C4-2B (cell line): ENCODE measurements around the gene SOS2.

ENCODE experiments used
- H3K27ac ChIP-seq: fragments of 450-650 bp; 2 replicates; pipeline ENCODE4 v1.5.1; 2017
- ZFX ChIP-seq: fragments of 450-650 bp; IDR thresholded peaks from 2 replicates; pipeline ENCODE4 v1.6.1; 2017
- TF ChIP-seq, protein P1 (sequence below): fragments of 450-650 bp; conservative IDR thresholded peaks from 2 replicates; pipeline ENCODE4 v1.5.1; 2017; ENCODE audit warnings: mild to moderate bottlenecking

The SOS2 gene

DNA sequence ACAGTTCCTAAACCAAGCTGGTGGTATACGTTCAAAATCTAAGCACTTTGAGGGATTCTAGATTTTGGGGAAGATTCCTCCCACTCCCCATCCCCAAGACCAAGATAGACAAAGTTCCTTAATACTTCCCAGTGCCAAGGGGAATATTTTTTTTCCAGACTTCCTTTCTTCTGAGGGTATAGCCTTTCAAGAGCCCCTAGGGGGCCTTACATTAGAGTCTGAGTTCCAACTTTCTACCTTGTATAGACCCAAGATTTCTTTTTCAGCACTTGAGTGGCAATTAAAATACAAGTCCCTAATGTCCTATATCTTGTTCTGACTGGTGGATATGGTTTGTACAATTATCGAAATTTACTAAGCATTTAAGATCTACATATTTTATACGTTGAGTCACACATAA, 28.7 kb upstream of the SOS2 start:
- no peak overlapping the region for H3K27ac ChIP-seq
- no peak for TF ChIP-seq ZFX
- TF ChIP-seq, protein P1, sequence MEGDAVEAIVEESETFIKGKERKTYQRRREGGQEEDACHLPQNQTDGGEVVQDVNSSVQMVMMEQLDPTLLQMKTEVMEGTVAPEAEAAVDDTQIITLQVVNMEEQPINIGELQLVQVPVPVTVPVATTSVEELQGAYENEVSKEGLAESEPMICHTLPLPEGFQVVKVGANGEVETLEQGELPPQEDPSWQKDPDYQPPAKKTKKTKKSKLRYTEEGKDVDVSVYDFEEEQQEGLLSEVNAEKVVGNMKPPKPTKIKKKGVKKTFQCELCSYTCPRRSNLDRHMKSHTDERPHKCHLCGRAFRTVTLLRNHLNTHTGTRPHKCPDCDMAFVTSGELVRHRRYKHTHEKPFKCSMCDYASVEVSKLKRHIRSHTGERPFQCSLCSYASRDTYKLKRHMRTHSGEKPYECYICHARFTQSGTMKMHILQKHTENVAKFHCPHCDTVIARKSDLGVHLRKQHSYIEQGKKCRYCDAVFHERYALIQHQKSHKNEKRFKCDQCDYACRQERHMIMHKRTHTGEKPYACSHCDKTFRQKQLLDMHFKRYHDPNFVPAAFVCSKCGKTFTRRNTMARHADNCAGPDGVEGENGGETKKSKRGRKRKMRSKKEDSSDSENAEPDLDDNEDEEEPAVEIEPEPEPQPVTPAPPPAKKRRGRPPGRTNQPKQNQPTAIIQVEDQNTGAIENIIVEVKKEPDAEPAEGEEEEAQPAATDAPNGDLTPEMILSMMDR, result no peak

DNA sequence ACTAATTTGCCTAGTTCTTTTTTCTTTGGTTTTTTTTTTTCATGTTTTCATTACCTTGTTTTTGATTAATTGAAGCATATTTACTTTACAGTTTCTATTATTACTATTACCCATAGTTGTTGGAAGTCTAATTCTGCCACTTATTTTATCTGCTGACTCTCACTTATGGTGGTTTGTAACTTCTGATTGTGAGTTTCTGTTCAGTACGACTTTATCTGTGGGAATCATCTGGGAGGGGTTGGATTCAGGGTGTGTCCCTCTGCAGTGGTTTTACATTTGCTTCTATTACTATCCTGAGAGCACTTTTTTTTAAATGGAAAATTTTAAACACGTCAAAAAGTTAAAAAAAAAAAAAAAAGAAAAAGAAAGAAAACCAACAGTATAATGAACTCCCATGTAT, 26.4 kb upstream of the SOS2 start:
- TF ChIP-seq, protein P1, result no peak
- TF ChIP-seq ZFX, result no peak
- H3K27ac ChIP-seq, result no peak overlapping the region

DNA sequence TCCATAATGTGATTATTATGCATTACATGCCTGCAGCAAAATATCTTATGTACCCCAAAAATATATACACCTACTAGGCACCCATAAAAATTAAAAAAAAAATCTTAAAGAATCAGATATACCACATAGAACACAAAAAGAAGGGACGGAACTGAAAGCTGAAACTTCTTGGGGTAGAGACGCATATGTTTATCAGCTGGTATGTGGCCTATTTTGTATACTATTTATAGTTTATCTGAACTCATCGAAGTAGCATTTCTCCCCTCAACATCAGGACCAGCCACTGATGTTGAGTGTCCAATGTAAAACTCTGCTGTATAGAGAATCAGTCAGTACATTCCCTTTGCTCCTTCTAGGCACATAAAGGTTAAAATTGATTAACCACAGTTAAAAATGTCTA, 22.9 kb upstream of the SOS2 start:
- TF ChIP-seq ZFX, result no peak
- TF ChIP-seq, protein P1, result no peak
- H3K27ac ChIP-seq, result no peak overlapping the region

DNA sequence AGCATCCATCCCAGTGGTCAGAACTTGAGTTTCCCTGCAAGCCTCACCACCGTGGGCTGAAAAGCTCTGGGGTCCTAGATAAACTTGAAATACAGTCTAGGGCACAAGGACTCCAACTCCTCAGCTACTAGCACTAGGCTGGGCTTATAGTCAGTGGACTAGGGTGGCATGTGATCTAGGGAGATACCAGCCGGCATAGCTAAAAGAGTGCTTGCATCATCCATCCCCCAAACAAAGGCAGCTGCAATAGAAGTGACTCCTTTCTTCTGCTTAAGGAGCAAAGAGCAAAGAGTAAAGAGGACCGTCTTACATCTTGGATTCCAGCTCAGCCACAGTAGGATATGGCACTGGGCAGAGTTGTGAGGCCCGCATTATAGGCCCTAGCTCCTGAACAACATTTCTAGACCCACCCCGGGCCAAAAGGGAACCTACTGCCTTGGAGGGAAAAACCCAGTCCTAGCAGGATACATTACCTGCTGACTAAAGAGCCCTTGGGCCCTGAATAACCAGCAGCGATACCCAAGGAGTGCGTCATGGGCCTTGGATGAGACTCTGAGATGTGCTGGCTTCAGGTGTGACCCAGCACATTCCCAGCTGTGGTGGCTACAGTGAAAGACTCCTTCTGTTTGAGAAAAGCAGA, 17.9 kb upstream of the SOS2 start:
- TF ChIP-seq ZFX, result no peak
- TF ChIP-seq, protein P1, result no peak
- no peak overlapping the region for H3K27ac ChIP-seq

DNA sequence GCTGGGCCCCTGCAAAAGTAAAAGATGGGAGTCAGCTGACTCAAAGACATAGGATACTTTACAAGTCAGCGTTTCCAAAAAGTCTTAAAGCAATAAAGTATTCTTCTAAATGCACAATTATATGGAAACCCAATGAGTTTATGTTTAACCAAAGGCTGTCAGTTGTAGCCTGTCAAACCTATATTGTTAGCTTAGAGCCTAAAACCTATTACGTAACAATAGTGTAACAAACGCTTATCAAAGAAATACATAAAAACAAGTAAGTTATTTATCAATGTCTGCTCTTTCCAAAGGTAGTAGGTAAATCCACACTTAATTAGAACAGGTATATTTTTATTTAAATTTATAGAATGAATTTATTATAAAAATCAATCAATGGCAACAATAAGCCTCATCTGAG, 15.9 kb upstream of the SOS2 start:
- TF ChIP-seq, protein P1, result no peak
- TF ChIP-seq ZFX, result no peak
- no peak overlapping the region for H3K27ac ChIP-seq

DNA sequence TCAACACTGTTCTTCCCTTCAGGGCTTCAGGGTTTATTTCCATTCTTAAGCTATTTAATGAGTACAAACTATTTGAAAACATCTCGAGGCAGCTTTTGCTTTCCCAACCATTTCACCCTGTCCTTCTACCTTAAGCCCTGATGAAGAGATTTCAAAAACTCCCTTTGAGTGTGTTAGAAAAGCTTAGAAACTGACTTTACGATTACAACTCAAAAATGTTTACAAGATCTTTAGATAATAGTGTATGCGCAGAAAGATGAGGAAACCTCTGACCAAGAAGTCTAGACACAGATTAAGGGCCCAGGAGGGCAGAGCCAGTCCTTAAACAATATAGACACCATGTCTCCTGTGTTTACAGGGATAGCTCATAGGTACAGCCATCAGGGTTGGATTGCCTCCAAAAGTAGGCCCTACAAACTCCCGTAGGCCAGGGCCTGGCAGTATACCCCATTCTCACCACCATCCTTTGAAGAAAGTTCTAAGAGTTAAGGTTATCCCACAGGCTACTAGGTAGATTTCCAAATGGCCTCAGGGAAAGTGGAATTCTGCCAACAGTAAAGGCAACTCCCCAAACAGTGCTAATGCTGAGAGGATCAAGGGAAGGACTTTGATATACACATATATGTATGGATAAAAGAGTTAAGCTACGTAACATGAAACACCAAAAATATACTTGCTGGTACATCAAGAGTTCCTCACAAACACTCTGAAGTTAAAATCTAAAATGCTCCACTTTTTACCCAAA, 11.4 kb upstream of the SOS2 start:
- no peak overlapping the region for H3K27ac ChIP-seq
- TF ChIP-seq ZFX, result no peak
- TF ChIP-seq, protein P1, result no peak

DNA sequence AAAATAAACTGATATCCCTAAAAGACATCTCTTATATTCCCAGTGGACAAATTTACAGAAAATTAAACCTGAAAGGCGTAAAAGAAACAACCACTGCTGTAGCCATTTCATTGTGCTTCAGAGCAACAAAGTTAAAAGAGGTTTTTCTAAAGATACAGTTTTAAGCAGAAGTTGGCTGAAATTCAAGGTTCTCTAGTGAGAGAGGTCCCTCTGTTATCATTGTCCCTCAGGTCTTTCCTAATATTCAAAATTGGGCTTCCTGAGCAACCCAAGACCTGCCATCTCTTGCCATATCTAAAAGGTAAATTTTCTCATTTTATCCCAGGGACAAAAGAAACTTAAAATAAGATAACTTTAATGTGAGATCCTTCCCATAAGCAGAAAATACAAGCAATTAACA, 10.7 kb upstream of the SOS2 start:
- no peak overlapping the region for H3K27ac ChIP-seq

More for the DNA sequence above, 10.7 kb upstream of the SOS2 start:
- TF ChIP-seq ZFX, result no peak
- TF ChIP-seq, protein P1, result no peak
